Heart left ventricle (tissue), 16 donors: Measurements from ENCODE around the gene ACSM2B. TPM values are rescaled to one million over a fixed set of nuclear protein-coding genes. Genes with fewer than 3 reads are reported as not detected.
"Not testable (repeated sequence)": the region's sequence is repeated elsewhere in the genome, so short reads cannot be mapped to it uniquely, and the experiment has no call there.

Experiments used
- ATAC-seq, 4 donors: fragments of 200-7000 bp; cut with Tn5 transposase; one replicate each; pipeline ENCODE4 v1.9.1; 2020 to 2022; ENCODE audit warnings: moderate library complexity in 4 of 4, mild to moderate bottlenecking in 3 of 4, moderate number of reproducible peaks in 1 of 4
- DNase-seq, 5 donors: peaks; one replicate each; pipeline ENCODE4 v3.0.0-alpha.2; 2020
- H3K27ac ChIP-seq, 12 donors: fragments of 200-600 bp; sonication (generic) in 4 of 12; one replicate each; pipeline versions ENCODE4 v1.5.0 to v1.8.0; 2016 to 2022; ENCODE audit warnings: mild to moderate bottlenecking in 2 of 12
- H3K27me3 ChIP-seq, 9 donors: fragments of 200-600 bp; sonication (generic) in 2 of 9; one replicate each; pipeline versions ENCODE4 v1.5.1 to v1.8.0; 2016 to 2022; ENCODE audit warnings: mild to moderate bottlenecking in 3 of 9
- H3K36me3 ChIP-seq, 9 donors: fragments of 200-600 bp; sonication (generic) in 2 of 9; one replicate each; pipeline versions ENCODE4 v1.5.0 to v1.8.0; 2018 to 2022; ENCODE audit warnings: mild to moderate bottlenecking in 2 of 9
- H3K4me1 ChIP-seq, 12 donors: fragments of 200-600 bp; sonication (generic) in 4 of 12; one replicate each; pipeline versions ENCODE4 v1.5.0 to v1.8.0; 2016 to 2022; ENCODE audit warnings: mild to moderate bottlenecking in 3 of 12
- H3K4me3 ChIP-seq, 12 donors: fragments of 200-600 bp; sonication (generic) in 4 of 12; one replicate each; pipeline versions ENCODE4 v1.5.0 to v1.8.0; 2017 to 2022; ENCODE audit warnings: mild to moderate bottlenecking in 9 of 12, moderate library complexity in 4 of 12
- H3K9me3 ChIP-seq, 12 donors: fragments of 200-600 bp; sonication (generic) in 4 of 12; one replicate each; pipeline versions ENCODE4 v1.5.0 to v1.8.0; 2016 to 2022; ENCODE audit warnings: mild to moderate bottlenecking in 1 of 12
- POLR2A ChIP-seq, 2 donors: fragments of 450-650 bp; IDR thresholded peaks; one replicate each; pipeline ENCODE4 v1.6.1; 2017; ENCODE audit warnings: antibody characterized with exemption in 2 of 2, mild to moderate bottlenecking in 2 of 2, moderate library complexity in 2 of 2
- WGBS, 4 donors: extraction: QIAGEN DNeasy Blood & Tissue Kit in 2 of 4; methylation state at CpG; one replicate each; pipeline versions ENCODE4 v1.1.5 to v1.1.7; 2013 to 2018; 5-methylcytosine and 5-hydroxymethylcytosine counted together
- intact Hi-C, 10 donors: fragments of 100-400 bp; cut with DNase I; formaldehyde crosslinking; loops; one replicate each; pipeline versions ENCODE4 v1.11.1 to v1.14.2; 2022
- polyA plus RNA-seq, 2 donors: library from polyadenylated mRNA; stranded (reverse); fragments of 200-250 nt; gene quantifications; one replicate each; pipeline ENCODE4 v1.2.3, GENCODE V29; 2013
- total RNA-seq, 9 donors: library from RNA; depleted of rRNA in 2 of 9; stranded (reverse); fragments of >200 nt in 2 of 9; fragmentation: NEBNext Ultra II Directional in 3 of 9; extraction: Animal tissue kit (Norgen Biotek cat#: 25700) in 3 of 9; gene quantifications; one replicate each; pipeline versions ENCODE4 v1.1.0 to v1.2.4, GENCODE V29; 2016 to 2023
- TF ChIP-seq, protein P1 (sequence below), 12 donors: fragments of 200-600 bp; sonication (generic) in 4 of 12; IDR thresholded peaks; one replicate each; pipeline versions ENCODE4 v1.5.0 to v1.8.0; 2018 to 2022; ENCODE audit warnings: antibody characterized with exemption in 12 of 12, mild to moderate bottlenecking in 5 of 12
- donor health status: ischemic (EF 13 %, LVEDD 7.1; RV severe dilation, severe dysfunction).
- donor health status: healthy with polysubstance abuse.
- donor health status: DM: no; HTN: yes; CAD: no.
- donor health status: DM: no; HTN: no; CAD: no.
- donor health status: ischemic (EF 25% LVEDD 6.9; RV normal size, moderate dysfunction).
- donor health status: ischemic (EF 25% LVEDD 5.7; RV mildly dilated, moderate dysfunction).
- donor health status: healthy.
- donor health status: DM: yes; HTN: yes; CAD: no.
- donor health status: ischemic (EF 35%, LVEDD 5.7; RV mildly dilated, moderate dysfunction).
- donor health status: nonischemic (EF 11% LVEDD 7.7; RV severe dilation, severe dysfunction).
- donor health status: DM: yes; HTN: yes; CAD: no.
- donor health status: PGD.
- donor health status: ischemic (EF 29% LVEDD 5.4; RV normal size, mild dysfunction).
- donor health status: nonischemic (EF 23%, LVEDD 6.1; RV moderate dilation, normal function).

ACSM2B gene
- total and polyA plus RNA-seq, 11 donors: 0.06 to 0.14 TPM; not detected in 9

DNA sequence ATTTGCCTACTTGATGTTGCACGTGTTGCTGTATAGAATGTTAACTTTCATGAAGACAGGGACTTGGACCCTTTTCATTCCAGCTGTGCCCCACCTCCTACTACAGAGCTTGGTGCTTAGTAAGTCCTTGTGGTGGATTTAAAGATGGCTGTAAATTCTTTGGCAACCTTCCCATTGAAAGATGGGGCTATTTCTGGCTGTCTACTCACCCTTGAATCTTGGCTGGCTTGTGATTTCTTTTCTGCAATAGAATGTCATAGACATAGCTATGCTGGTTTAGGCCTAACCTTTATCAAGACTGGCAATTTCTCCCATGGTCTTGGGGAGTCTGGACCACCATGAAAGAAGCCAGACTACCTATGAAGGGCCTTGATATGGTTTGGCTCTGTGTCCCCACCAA lies 65.8 kb downstream of the ACSM2B start:
- peak in 1 of 5 donors; percentile 8 for DNase-seq
- Histone ChIP-seq H3K9me3 (peaks cover 0 to 27% (median 8%) of the 10 kb centered on the region in 12 donors), H3K27me3 (no peaks in the 10 kb centered on the region), H3K36me3 (no peaks in the 10 kb centered on the region), H3K27ac (no peak overlapping the region), H3K4me3 (no peak overlapping the region), H3K4me1 (peaks cover 0 to 4% (median 0%) of the 10 kb centered on the region in 12 donors)
- peak in 3 of 4 donors; percentile 65 to 81 (median 68) for ATAC-seq
- TF ChIP-seq POLR2A (IDR thresholded peaks at IDR 0.05): no peak
- TF ChIP-seq, protein P1, sequence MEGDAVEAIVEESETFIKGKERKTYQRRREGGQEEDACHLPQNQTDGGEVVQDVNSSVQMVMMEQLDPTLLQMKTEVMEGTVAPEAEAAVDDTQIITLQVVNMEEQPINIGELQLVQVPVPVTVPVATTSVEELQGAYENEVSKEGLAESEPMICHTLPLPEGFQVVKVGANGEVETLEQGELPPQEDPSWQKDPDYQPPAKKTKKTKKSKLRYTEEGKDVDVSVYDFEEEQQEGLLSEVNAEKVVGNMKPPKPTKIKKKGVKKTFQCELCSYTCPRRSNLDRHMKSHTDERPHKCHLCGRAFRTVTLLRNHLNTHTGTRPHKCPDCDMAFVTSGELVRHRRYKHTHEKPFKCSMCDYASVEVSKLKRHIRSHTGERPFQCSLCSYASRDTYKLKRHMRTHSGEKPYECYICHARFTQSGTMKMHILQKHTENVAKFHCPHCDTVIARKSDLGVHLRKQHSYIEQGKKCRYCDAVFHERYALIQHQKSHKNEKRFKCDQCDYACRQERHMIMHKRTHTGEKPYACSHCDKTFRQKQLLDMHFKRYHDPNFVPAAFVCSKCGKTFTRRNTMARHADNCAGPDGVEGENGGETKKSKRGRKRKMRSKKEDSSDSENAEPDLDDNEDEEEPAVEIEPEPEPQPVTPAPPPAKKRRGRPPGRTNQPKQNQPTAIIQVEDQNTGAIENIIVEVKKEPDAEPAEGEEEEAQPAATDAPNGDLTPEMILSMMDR (IDR thresholded peaks at IDR 0.05): no peak
- intact Hi-C loops: no loop called here
- WGBS, 4 donors: 40 to 55% (median 50%) methylated on average over 1 of the region's 1 CpG

DNA sequence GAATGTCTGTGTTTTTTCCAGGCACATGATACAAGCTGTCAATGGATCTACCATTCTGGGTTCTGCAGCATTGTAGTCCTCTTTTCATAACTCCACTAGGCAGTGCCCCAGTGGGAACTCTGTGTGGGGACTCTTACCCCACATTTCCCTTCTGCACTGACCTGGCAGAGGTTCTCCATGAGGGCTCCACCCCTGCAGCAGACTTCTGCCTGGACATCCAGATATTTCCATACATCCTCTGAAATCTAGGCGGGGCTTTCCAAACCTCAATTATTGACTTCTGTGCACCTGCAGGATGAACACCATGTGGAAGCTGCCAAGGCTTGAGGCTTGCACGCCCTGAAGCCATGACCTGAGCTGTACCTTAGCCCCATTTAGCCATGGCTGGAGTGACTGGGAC lies 68.9 kb downstream of the ACSM2B start:
- Histone ChIP-seq H3K9me3 (peaks cover 0 to 30% (median 8%) of the 10 kb centered on the region in 12 donors), H3K4me3 (no peak overlapping the region), H3K36me3 (no peaks in the 10 kb centered on the region), H3K4me1 (peaks cover 0 to 4% (median 0%) of the 10 kb centered on the region in 12 donors), H3K27ac (no peak overlapping the region), H3K27me3 (no peaks in the 10 kb centered on the region)
- no peak for TF ChIP-seq POLR2A (IDR thresholded peaks at IDR 0.05)
- TF ChIP-seq, protein P1 (IDR thresholded peaks at IDR 0.05): no peak
- DNase-seq (no peak), ATAC-seq (no peak)
- 70 to 87% (median 78%) methylated on average over 2 of the region's 2 CpGs for WGBS, 4 donors
- intact Hi-C loops: no loop called here

DNA sequence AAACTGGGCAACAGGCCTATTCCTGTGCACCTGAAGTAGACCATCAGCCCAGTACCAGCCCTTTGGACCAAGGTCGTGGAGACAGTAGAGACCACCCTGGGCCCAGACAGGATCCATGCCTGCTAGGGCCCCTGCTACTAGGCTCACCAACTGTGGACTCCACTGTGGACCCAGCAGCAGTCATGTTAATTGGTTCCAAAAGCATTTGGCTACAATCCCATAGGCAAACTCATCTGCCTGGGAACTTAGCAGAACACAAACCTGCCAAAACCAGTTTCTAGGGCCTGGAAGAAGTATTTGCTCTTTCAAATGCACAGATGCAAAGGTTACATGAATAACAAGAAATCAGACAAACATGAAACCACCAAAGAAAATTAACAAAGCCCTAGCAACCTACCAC lies 71.7 kb downstream of the ACSM2B start:
- 56 to 86% (median 75%) methylated on average over 1 of the region's 1 CpG for WGBS, 4 donors
- H3K9me3 ChIP-seq: peaks cover 0 to 29% (median 8%) of the 10 kb centered on the region in 12 donors
- no peaks in the 10 kb centered on the region for H3K36me3 ChIP-seq
- no peak for TF ChIP-seq POLR2A (IDR thresholded peaks at IDR 0.05)
- H3K4me3 ChIP-seq: no peak overlapping the region
- DNase-seq: no peak
- intact Hi-C loops: no loop called here
- ATAC-seq: peak in 1 of 4 donors; percentile 20
- H3K27ac ChIP-seq: no peak overlapping the region
- H3K27me3 ChIP-seq: no peaks in the 10 kb centered on the region
- H3K4me1 ChIP-seq: no peaks in the 10 kb centered on the region

DNA sequence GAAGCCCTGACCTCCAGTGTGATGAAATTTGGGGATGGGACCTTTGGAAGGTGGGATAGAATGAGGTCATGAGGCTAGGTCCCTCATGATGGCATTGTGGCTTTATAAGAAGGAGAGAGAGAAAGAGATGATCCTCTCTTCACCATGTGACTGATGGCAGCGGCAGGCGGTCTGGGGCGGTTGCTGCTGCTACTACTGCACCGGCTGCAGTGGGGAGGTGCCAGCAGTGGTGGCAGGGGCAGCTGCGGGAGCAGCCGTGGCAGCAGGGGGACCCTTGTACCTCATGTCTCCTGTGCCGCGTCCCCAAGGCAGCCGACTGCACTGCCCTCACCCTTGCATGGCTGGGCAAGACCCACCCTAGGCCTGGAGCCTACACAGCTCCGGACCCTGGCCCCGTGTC lies 84.7 kb downstream of the ACSM2B start:
- H3K4me1 ChIP-seq, ATAC-seq, H3K9me3 ChIP-seq, H3K4me3 ChIP-seq, intact Hi-C loops, H3K27ac ChIP-seq, H3K36me3 ChIP-seq, DNase-seq, H3K27me3 ChIP-seq: not testable (repeated sequence)
- no CpG with 5 or more reads among the region's 11 CpGs for WGBS, 4 donors

DNA sequence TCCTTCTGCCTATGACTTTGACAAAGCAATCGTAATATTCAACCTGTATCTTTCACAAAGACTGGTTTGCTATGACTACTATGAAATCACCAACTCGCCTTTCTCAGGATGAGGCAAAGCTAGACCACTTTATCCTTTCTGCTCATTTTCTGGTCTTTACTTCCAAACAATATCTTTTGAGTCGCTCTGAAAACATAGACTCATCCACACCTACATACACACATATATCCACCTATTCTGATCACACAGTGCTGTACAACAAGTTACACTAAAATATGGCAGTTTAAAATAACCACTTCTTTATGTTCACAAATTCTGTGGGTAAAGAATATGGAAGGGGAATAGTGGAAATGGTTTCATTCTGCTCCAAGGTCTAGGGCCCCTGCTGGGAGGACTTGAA lies 85.2 kb downstream of the ACSM2B start:
- intact Hi-C loops, H3K9me3 ChIP-seq, H3K4me3 ChIP-seq, H3K36me3 ChIP-seq, H3K4me1 ChIP-seq, H3K27me3 ChIP-seq, DNase-seq, H3K27ac ChIP-seq, ATAC-seq: not testable (repeated sequence)
- no CpG with 5 or more reads among the region's 3 CpGs for WGBS, 4 donors

Other genes starting within 250 kb of the ACSM2B start
- 1 to 10 TPM in 5 of 9 donors, not detected in 4; 1.3 to 4.0 (median 2.7) TPM for gene GP2, start 248.9 kb downstream of the ACSM2B start, total RNA-seq
- under 1 TPM in 1 of 2 donors, not detected in 1; 0.22 TPM for gene GP2, start 248.9 kb downstream of the ACSM2B start, polyA plus RNA-seq
- not detected for gene UMOD, start 223.7 kb downstream of the ACSM2B start, total RNA-seq
- not detected for gene UMOD, start 223.7 kb downstream of the ACSM2B start, polyA plus RNA-seq
- not detected for gene PDILT, start 171.6 kb downstream of the ACSM2B start, total RNA-seq
- gene PDILT, start 171.6 kb downstream of the ACSM2B start, polyA plus RNA-seq: not detected
- 10 to 100 TPM in 1 of 9 donors, 1 to 10 TPM in 3, under 1 TPM in 4, not detected in 1; 0.25 to 12.6 (median 1.2) TPM for gene ACSM5, start 166.8 kb downstream of the ACSM2B start, total RNA-seq
- gene ACSM5, start 166.8 kb downstream of the ACSM2B start, polyA plus RNA-seq: under 1 TPM; 0.17 to 0.61 TPM
- gene ACSM2A, start 124.8 kb downstream of the ACSM2B start, total RNA-seq: not detected
- gene ACSM2A, start 124.8 kb downstream of the ACSM2B start, polyA plus RNA-seq: not detected
- gene ACSM1, start 121.3 kb upstream of the ACSM2B start, total RNA-seq: under 1 TPM in 3 of 9 donors, not detected in 6; 0.14 to 0.43 (median 0.18) TPM
- under 1 TPM; 0.06 to 0.11 TPM for gene ACSM1, start 121.3 kb upstream of the ACSM2B start, polyA plus RNA-seq
- gene THUMPD1, start 165.5 kb upstream of the ACSM2B start, total RNA-seq: 10 to 100 TPM; 15.8 to 35.5 (median 20.0) TPM
- 10 to 100 TPM in 1 of 2 donors, 1 to 10 TPM in 1; 9.8 to 16.2 TPM for gene THUMPD1, start 165.5 kb upstream of the ACSM2B start, polyA plus RNA-seq
- gene ACSM3, start 187.6 kb upstream of the ACSM2B start, total RNA-seq: 10 to 100 TPM in 1 of 9 donors, 1 to 10 TPM in 8; 2.0 to 22.5 (median 5.0) TPM
- 10 to 100 TPM in 1 of 2 donors, 1 to 10 TPM in 1; 3.1 to 13.3 TPM for gene ACSM3, start 187.6 kb upstream of the ACSM2B start, polyA plus RNA-seq
- gene ERI2, start 230.1 kb upstream of the ACSM2B start, total RNA-seq: 10 to 100 TPM in 6 of 9 donors, 1 to 10 TPM in 3; 5.7 to 15.2 (median 11.9) TPM
- gene ERI2, start 230.1 kb upstream of the ACSM2B start, polyA plus RNA-seq: 1 to 10 TPM; 5.8 to 6.1 TPM
- 1 to 10 TPM; 2.8 to 7.5 (median 4.8) TPM for gene REXO5, start 230.2 kb upstream of the ACSM2B start, total RNA-seq
- 1 to 10 TPM; 1.6 to 3.2 TPM for gene REXO5, start 230.2 kb upstream of the ACSM2B start, polyA plus RNA-seq